ENCODE results near the gene PSMA2. TPM values are rescaled to one million over a fixed set of nuclear protein-coding genes. Genes with fewer than 3 reads are reported as not detected.
A peak's percentile ranks its signal among the peaks of the same experiment; 100 is the strongest.

The PSMA2 gene
- total RNA-seq, 1 experiment from 2014 or later, result 175 TPM

DNA sequence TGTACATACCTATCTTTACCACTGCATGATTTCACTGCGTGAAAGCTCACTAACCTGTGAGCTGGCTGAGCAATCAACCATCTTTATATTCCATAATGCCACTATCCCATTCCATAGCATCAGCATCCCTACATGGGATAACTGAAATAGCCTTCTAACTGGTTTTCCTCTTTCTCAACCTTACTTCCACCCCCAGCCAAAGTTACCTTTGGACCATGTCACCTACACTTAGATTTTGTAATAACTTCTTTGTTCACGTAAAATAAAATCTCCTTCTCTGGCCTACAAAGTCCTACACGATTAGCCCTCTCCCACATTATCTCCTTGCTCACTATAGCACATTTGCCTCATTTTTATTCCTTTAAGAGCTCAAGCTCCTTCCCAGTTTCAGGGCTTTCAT lies 2.5 kb downstream of the PSMA2 start:
- Histone ChIP-seq H3K4me2 (peak overlapping the region; percentile 93), H3K79me2 (ENCODE audit: low read depth) (peaks cover 77% of the 10 kb centered on the region), H3K36me3 (ENCODE audit: low read depth) (peaks cover 26% of the 10 kb centered on the region; the same call in 1 of the 2 replicates), H3F3A (ENCODE audit: insufficient read depth, low read depth) (0 out of 2 replicates have a peak, but pooled peaks cover 3% of the 10 kb centered on the region), H3K27me3 (ENCODE audit: insufficient read depth, low read depth) (no peaks in the 10 kb centered on the region), H2AFZ (no peak overlapping the region), H3K4me1 (replicated peaks; ENCODE audit: insufficient read depth) (peaks cover 30% of the 10 kb centered on the region), H3K27ac (no peak overlapping the region), H3K9me3 (ENCODE audit: insufficient read depth, low read depth) (no peaks in the 10 kb centered on the region), H3K4me3 (no peak overlapping the region; the same call in 1 of the 2 replicates), H3K9me2 (ENCODE audit: insufficient read depth) (no peaks in the 10 kb centered on the region), H4K20me1 (ENCODE audit: insufficient read depth) (peaks cover 37% of the 10 kb centered on the region)
- TF ChIP-seq, protein P1, sequence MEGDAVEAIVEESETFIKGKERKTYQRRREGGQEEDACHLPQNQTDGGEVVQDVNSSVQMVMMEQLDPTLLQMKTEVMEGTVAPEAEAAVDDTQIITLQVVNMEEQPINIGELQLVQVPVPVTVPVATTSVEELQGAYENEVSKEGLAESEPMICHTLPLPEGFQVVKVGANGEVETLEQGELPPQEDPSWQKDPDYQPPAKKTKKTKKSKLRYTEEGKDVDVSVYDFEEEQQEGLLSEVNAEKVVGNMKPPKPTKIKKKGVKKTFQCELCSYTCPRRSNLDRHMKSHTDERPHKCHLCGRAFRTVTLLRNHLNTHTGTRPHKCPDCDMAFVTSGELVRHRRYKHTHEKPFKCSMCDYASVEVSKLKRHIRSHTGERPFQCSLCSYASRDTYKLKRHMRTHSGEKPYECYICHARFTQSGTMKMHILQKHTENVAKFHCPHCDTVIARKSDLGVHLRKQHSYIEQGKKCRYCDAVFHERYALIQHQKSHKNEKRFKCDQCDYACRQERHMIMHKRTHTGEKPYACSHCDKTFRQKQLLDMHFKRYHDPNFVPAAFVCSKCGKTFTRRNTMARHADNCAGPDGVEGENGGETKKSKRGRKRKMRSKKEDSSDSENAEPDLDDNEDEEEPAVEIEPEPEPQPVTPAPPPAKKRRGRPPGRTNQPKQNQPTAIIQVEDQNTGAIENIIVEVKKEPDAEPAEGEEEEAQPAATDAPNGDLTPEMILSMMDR (conservative IDR thresholded peaks at IDR 0.05), result no peak
- no peak for TF ChIP-seq EZH2 (IDR thresholded peaks at IDR 0.05; ENCODE audit: low read depth)
- intact Hi-C loops (cut with micrococcal nuclease; ENCODE audit: unreplicated experiment), result no loop called here
- DNase-seq, result no peak
- POLR2A ChIA-PET (ENCODE audit: unreplicated experiment), result interaction anchor here (0.6 kb wide), 2 partner anchors 9 to 1219 kb away, joined by 3 read pairs; no protein-coding TSS in a partner anchor
- no TSS peak for BruUV-seq (replicated peaks)
- CTCF ChIA-PET, result interaction anchor here (0.6 kb wide), 1 partner anchor 850 kb away, joined by 7 read pairs; no protein-coding TSS in a partner anchor

GRCh38 chr7:42928754-42929153 lies 3.2 kb downstream of the PSMA2 start:
- TF ChIP-seq, protein P1 (conservative IDR thresholded peaks at IDR 0.05), result no peak
- TF ChIP-seq EZH2 (IDR thresholded peaks at IDR 0.05; ENCODE audit: low read depth), result no peak
- DNase-seq, result no peak
- 0 out of 2 replicates have a peak, but pooled peaks cover 3% of the 10 kb centered on the region for H3F3A ChIP-seq (ENCODE audit: insufficient read depth, low read depth)
- CTCF ChIA-PET, result no interaction called here
- H3K27me3 ChIP-seq (ENCODE audit: insufficient read depth, low read depth), result no peaks in the 10 kb centered on the region
- H3K4me2 ChIP-seq, result peak overlapping the region; percentile 93; the same call in 1 of the 2 replicates
- H4K20me1 ChIP-seq (ENCODE audit: insufficient read depth), result peaks cover 42% of the 10 kb centered on the region
- no peak overlapping the region for H3K27ac ChIP-seq
- POLR2A ChIA-PET (ENCODE audit: unreplicated experiment), result no interaction called here
- no peak overlapping the region for H2AFZ ChIP-seq
- H3K9me3 ChIP-seq (ENCODE audit: insufficient read depth, low read depth), result no peaks in the 10 kb centered on the region
- intact Hi-C loops (cut with micrococcal nuclease; ENCODE audit: unreplicated experiment), result no loop called here
- no peaks in the 10 kb centered on the region for H3K9me2 ChIP-seq (ENCODE audit: insufficient read depth)
- H3K36me3 ChIP-seq (ENCODE audit: low read depth), result peaks cover 28% of the 10 kb centered on the region
- H3K4me1 ChIP-seq (replicated peaks; ENCODE audit: insufficient read depth), result peaks cover 29% of the 10 kb centered on the region
- peaks cover 71% of the 10 kb centered on the region for H3K79me2 ChIP-seq (ENCODE audit: low read depth)
- no TSS peak for BruUV-seq (replicated peaks)
- H3K4me3 ChIP-seq, result no peak overlapping the region

DNA sequence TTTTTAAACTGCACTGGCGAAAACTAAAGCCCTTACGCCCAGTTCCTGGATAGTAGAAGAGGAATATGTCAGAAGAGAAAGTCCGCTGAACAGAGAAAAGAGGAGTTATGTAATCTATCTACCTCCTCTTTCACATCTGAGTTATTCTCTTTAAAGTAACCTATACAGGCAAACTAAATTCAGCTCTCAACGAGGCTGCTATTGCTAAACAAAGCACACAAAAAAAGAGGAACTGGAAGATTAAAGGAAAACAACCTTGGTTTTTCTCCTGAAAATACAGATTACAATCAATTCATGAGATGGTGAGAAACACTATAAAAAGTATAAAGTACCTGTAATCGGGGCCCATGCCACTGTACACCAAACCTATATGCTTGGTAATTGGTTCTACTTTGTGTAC lies 5.8 kb downstream of the PSMA2 start:
- no TSS peak for BruUV-seq (replicated peaks)
- DNase-seq, result no peak
- intact Hi-C loops (cut with micrococcal nuclease; ENCODE audit: unreplicated experiment), result no loop called here
- TF ChIP-seq EZH2 (IDR thresholded peaks at IDR 0.05; ENCODE audit: low read depth), result no peak
- Histone ChIP-seq H3K36me3 (ENCODE audit: low read depth) (peaks cover 54% of the 10 kb centered on the region), H3K9me2 (ENCODE audit: insufficient read depth) (no peaks in the 10 kb centered on the region), H2AFZ (no peak overlapping the region), H3K4me3 (no peak overlapping the region), H3K27ac (no peak overlapping the region), H3K9me3 (ENCODE audit: insufficient read depth, low read depth) (no peaks in the 10 kb centered on the region), H4K20me1 (ENCODE audit: insufficient read depth) (peaks cover 53% of the 10 kb centered on the region), H3K4me1 (replicated peaks; ENCODE audit: insufficient read depth) (peaks cover 24% of the 10 kb centered on the region), H3K27me3 (ENCODE audit: insufficient read depth, low read depth) (no peaks in the 10 kb centered on the region), H3K79me2 (ENCODE audit: low read depth) (peaks cover 56% of the 10 kb centered on the region), H3F3A (ENCODE audit: insufficient read depth, low read depth) (peaks cover 16% of the 10 kb centered on the region; the same call in 1 of the 2 replicates), H3K4me2 (no peak overlapping the region)
- ChIA-PET CTCF (no interaction called here), POLR2A (ENCODE audit: unreplicated experiment) (no interaction called here)

DNA sequence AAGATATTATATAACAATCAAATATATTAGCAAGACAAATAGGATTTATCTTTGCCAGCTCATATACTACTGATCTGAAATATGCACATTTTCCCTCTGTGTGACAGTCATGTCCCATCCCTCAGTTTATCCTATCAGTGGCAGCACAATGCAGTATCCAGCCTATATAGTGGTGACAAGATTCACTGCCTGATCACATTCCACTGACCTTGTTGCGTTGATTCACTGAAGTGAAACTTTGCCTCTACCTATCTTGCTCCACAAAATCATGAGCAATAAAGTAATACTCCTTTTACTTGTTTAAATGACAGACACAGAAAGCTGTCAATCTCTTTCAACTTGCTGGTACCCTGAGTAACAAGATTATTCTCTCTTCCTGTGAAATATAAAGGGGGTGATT lies 6.3 kb downstream of the PSMA2 start:
- no peak overlapping the region for H3K4me2 ChIP-seq
- peaks cover 16% of the 10 kb centered on the region; the same call in 1 of the 2 replicates for H3F3A ChIP-seq (ENCODE audit: insufficient read depth, low read depth)
- BruUV-seq (replicated peaks), result no TSS peak
- no peak for TF ChIP-seq EZH2 (IDR thresholded peaks at IDR 0.05; ENCODE audit: low read depth)
- TF ChIP-seq, protein P1 (conservative IDR thresholded peaks at IDR 0.05), result no peak
- no peak overlapping the region for H2AFZ ChIP-seq
- H3K4me1 ChIP-seq (replicated peaks; ENCODE audit: insufficient read depth), result peaks cover 20% of the 10 kb centered on the region
- no peak overlapping the region for H3K27ac ChIP-seq
- no peaks in the 10 kb centered on the region for H3K27me3 ChIP-seq (ENCODE audit: insufficient read depth, low read depth)
- ChIA-PET POLR2A (ENCODE audit: unreplicated experiment) (no interaction called here), CTCF (no interaction called here)
- peaks cover 49% of the 10 kb centered on the region for H4K20me1 ChIP-seq (ENCODE audit: insufficient read depth)
- no peaks in the 10 kb centered on the region for H3K9me3 ChIP-seq (ENCODE audit: insufficient read depth, low read depth)
- no peak overlapping the region for H3K4me3 ChIP-seq
- peaks cover 60% of the 10 kb centered on the region for H3K36me3 ChIP-seq (ENCODE audit: low read depth)
- DNase-seq, result no peak
- H3K79me2 ChIP-seq (ENCODE audit: low read depth), result peaks cover 50% of the 10 kb centered on the region
- intact Hi-C loops (cut with micrococcal nuclease; ENCODE audit: unreplicated experiment), result no loop called here
- no peaks in the 10 kb centered on the region for H3K9me2 ChIP-seq (ENCODE audit: insufficient read depth)

Data from PC-9 (cell line).